Common myeloid progenitor, CD34-positive (primary cell): ENCODE results near the gene TFB2M.

Source experiments
- CTCF ChIA-PET: fragments of 350-600 bp; sonication (Branson Sonifier 250); formaldehyde crosslinking; loops from one replicate; lab custom pipeline; 2021; ENCODE audit warnings: antibody characterized with exemption; lab: Charles Lee
- POLR2A ChIA-PET: fragments of 350-600 bp; sonication (Branson Sonifier 250); formaldehyde crosslinking; loops from one replicate; lab custom pipeline; 2021; ENCODE audit warnings: antibody characterized with exemption; lab: Charles Lee
- DNase-seq, 3 donors: peaks; one replicate each; pipeline versions ENCODE4 v3.0.0 to v3.0.0-alpha.2; 2013
- H3K27ac ChIP-seq, 2 experiments: 1 replicate in 1 of 2; 2 replicates in 1 of 2; pipeline ENCODE4 v1.7.0; 2013; ENCODE audit warnings: inconsistent platforms in 2 of 2, low read length in 2 of 2, mild to moderate bottlenecking in 2 of 2, low read depth in 1 of 2, moderate library complexity in 1 of 2; ENCODE audit not compliant: severe bottlenecking in 2 of 2, insufficient read depth in 1 of 2, poor library complexity in 1 of 2
- H3K27me3 ChIP-seq, 5 experiments: replicated peaks in 2 of 5; 1 replicate in 3 of 5; 2 replicates in 2 of 5; pipeline versions ENCODE4 v1.6.1 to v1.7.0; 2013; ENCODE audit warnings: low read length in 4 of 5, mild to moderate bottlenecking in 2 of 5, moderate library complexity in 2 of 5, inconsistent platforms in 1 of 5; ENCODE audit not compliant: insufficient read depth in 5 of 5, control insufficient read depth in 4 of 5
- H3K36me3 ChIP-seq, 4 experiments: 1 replicate in 2 of 4; 2 replicates in 2 of 4; pipeline versions ENCODE4 v1.6.1 to v1.7.0; 2013; ENCODE audit warnings: low read length in 3 of 4, control low read depth in 1 of 4, mild to moderate bottlenecking in 1 of 4; ENCODE audit not compliant: control insufficient read depth in 4 of 4, insufficient read depth in 4 of 4
- H3K4me1 ChIP-seq, 4 experiments: 1 replicate in 3 of 4; 2 replicates in 1 of 4; pipeline versions ENCODE4 v1.6.1 to v1.7.1; 2013; ENCODE audit warnings: low read length in 3 of 4, mild to moderate bottlenecking in 3 of 4, control low read depth in 1 of 4, inconsistent platforms in 1 of 4, moderate library complexity in 1 of 4; ENCODE audit not compliant: control insufficient read depth in 4 of 4, insufficient read depth in 4 of 4; ENCODE audit errors: control extremely low read depth in 1 of 4
- H3K4me3 ChIP-seq, 7 experiments: 1 replicate in 4 of 7; 2 replicates in 3 of 7; pipeline versions ENCODE4 v1.5.1 to v1.7.0; 2013; ENCODE audit warnings: mild to moderate bottlenecking in 7 of 7, low read length in 6 of 7, moderate library complexity in 6 of 7, inconsistent platforms in 2 of 7, low read depth in 2 of 7, control low read depth in 1 of 7; ENCODE audit not compliant: insufficient read depth in 4 of 7, control insufficient read depth in 1 of 7; ENCODE audit errors: extremely low read depth in 1 of 7
- H3K9me3 ChIP-seq, 5 experiments: 1 replicate in 4 of 5; 2 replicates in 1 of 5; pipeline versions ENCODE4 v1.6.1 to v1.7.1; 2013; ENCODE audit warnings: low read length in 4 of 5, mild to moderate bottlenecking in 2 of 5, inconsistent platforms in 1 of 5, low read depth in 1 of 5, moderate library complexity in 1 of 5; ENCODE audit not compliant: control insufficient read depth in 4 of 5, insufficient read depth in 2 of 5; ENCODE audit errors: control extremely low read depth in 1 of 5
- WGBS: methylation state at CpG from one replicate; pipeline ENCODE4 v1.1.5; 2013; ENCODE audit not compliant: insufficient coverage; 5-methylcytosine and 5-hydroxymethylcytosine counted together

The TFB2M gene

GRCh38 chr1:246491551-246492053 is 74.5 kb downstream of the TFB2M start:
- Histone ChIP-seq H3K4me3 (no peak overlapping the region), H3K27ac (no peak overlapping the region), H3K27me3 (no peaks in the 10 kb centered on the region), H3K36me3 (peaks cover 0 to 2% (median 0%) of the 10 kb centered on the region in 4 experiments), H3K9me3 (no peaks in the 10 kb centered on the region), H3K4me1 (peaks cover 0 to 8% (median 4%) of the 10 kb centered on the region in 4 experiments)
- POLR2A ChIA-PET: no interaction called here
- CTCF ChIA-PET: interaction anchor here (1.0 to 2.8 kb wide), 6 partner anchors 8 to 1339 kb away, joined by 3 to 14 read pairs (median 6); no protein-coding TSS in a partner anchor
- no peak for DNase-seq
- 98% methylated on average over 4 of the region's 7 CpGs for WGBS
